GM19463 (cell line): ENCODE measurements around the gene SIRT1.
"Not testable (repeated sequence)": the region's sequence is repeated elsewhere in the genome, so short reads cannot be mapped to it uniquely, and the experiment has no call there.

Experiments used
- ATAC-seq: cut with Tn5 transposase; IDR thresholded peaks from one replicate; pipeline ENCODE4 v1.9.1; 2021; ENCODE audit warnings: mild to moderate bottlenecking, moderate library complexity; ENCODE audit not compliant: unreplicated experiment

SIRT1 gene

GRCh38 chr10:67884313-67884841 lies at the start of gene SIRT1:
TSS of gene SIRT1 (plus strand) at chr10:67884656. CDS start at chr10:67884722, 66 bp downstream.
- ATAC-seq, result peak; percentile 84

GRCh38 chr10:67835541-67836394 lies 48.7 kb upstream of the SIRT1 start:
- ATAC-seq, result not testable (repeated sequence)

GRCh38 chr10:67836488-67836887 lies 48.0 kb upstream of the SIRT1 start:
- no peak for ATAC-seq

GRCh38 chr10:67836972-67837371 lies 47.5 kb upstream of the SIRT1 start:
- ATAC-seq, result no peak

- peak; percentile 62 for ATAC-seq
These were observed 46.7 kb upstream of the SIRT1 start, which contains the start of gene DNAJC12 for GRCh38 chr10:67837541-67838314. TSS of gene DNAJC12 (minus strand) at chr10:67838188. CDS start at chr10:67838011, 177 bp downstream.

GRCh38 chr10:67839511-67839910 lies 44.9 kb upstream of the SIRT1 start:
- ATAC-seq, result not testable (repeated sequence)

- no peak for ATAC-seq
These were observed 44.5 kb upstream of the SIRT1 start for GRCh38 chr10:67839951-67840350.

- no peak for ATAC-seq
These were observed 42.7 kb upstream of the SIRT1 start for GRCh38 chr10:67841737-67842136.

GRCh38 chr10:67843284-67843683 lies 41.2 kb upstream of the SIRT1 start:
- ATAC-seq, result no peak

GRCh38 chr10:67849331-67850011 lies 35.0 kb upstream of the SIRT1 start:
- ATAC-seq, result peak; percentile 90

GRCh38 chr10:67851186-67851585 lies 33.3 kb upstream of the SIRT1 start:
- ATAC-seq, result no peak

- ATAC-seq, result no peak
These were observed 31.7 kb upstream of the SIRT1 start for GRCh38 chr10:67852761-67853160.

GRCh38 chr10:67853512-67853911 lies 30.9 kb upstream of the SIRT1 start:
- ATAC-seq, result no peak

GRCh38 chr10:67858971-67859370 lies 25.5 kb upstream of the SIRT1 start:
- ATAC-seq, result no peak

GRCh38 chr10:67861750-67862432 lies 22.6 kb upstream of the SIRT1 start:
- ATAC-seq, result no peak

GRCh38 chr10:67863094-67863493 lies 21.4 kb upstream of the SIRT1 start:
- no peak for ATAC-seq

GRCh38 chr10:67864607-67865371 lies 19.7 kb upstream of the SIRT1 start:
- ATAC-seq, result no peak

- ATAC-seq, result no peak
These were observed 16.3 kb upstream of the SIRT1 start for GRCh38 chr10:67868132-67868531.

GRCh38 chr10:67869996-67870395 lies 14.5 kb upstream of the SIRT1 start:
- ATAC-seq, result no peak
